ENCODE data around the gene PIP4K2B.

PIP4K2B gene

DNA sequence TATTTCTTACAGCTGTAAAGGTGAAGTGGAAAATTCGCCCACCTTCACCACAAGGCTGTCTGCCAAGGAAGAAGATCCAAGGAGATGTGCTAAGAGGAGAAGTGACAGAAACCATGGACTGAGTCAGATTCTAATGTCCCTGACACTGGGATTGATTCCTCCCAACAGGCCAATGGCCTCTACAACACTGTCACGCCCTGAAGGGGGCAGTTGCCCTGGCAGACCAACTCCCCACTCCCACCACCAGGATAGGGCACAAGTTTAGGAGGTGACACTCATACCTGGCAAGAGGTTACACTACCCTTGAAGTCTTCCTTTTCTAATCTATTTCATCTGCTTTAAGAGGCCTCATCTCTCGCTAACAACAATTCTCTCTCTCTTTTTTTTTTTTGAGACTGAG lies 16.1 kb downstream of the PIP4K2B start:
- no peak overlapping the region for H3K27ac ChIP-seq
- ChIA-PET POLR2A (ENCODE audit: low non-redundant PET) (no interaction called here), CTCF (interaction anchor here (0.7 kb wide), 1 partner anchor 12 kb away, joined by 3 read pairs; no protein-coding TSS in a partner anchor)
- TF ChIP-seq, protein P1, sequence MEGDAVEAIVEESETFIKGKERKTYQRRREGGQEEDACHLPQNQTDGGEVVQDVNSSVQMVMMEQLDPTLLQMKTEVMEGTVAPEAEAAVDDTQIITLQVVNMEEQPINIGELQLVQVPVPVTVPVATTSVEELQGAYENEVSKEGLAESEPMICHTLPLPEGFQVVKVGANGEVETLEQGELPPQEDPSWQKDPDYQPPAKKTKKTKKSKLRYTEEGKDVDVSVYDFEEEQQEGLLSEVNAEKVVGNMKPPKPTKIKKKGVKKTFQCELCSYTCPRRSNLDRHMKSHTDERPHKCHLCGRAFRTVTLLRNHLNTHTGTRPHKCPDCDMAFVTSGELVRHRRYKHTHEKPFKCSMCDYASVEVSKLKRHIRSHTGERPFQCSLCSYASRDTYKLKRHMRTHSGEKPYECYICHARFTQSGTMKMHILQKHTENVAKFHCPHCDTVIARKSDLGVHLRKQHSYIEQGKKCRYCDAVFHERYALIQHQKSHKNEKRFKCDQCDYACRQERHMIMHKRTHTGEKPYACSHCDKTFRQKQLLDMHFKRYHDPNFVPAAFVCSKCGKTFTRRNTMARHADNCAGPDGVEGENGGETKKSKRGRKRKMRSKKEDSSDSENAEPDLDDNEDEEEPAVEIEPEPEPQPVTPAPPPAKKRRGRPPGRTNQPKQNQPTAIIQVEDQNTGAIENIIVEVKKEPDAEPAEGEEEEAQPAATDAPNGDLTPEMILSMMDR (conservative IDR thresholded peaks at IDR 0.05; ENCODE audit: low read depth): no peak
- DNase-seq (ENCODE audit: low spot score): no peak

DNA sequence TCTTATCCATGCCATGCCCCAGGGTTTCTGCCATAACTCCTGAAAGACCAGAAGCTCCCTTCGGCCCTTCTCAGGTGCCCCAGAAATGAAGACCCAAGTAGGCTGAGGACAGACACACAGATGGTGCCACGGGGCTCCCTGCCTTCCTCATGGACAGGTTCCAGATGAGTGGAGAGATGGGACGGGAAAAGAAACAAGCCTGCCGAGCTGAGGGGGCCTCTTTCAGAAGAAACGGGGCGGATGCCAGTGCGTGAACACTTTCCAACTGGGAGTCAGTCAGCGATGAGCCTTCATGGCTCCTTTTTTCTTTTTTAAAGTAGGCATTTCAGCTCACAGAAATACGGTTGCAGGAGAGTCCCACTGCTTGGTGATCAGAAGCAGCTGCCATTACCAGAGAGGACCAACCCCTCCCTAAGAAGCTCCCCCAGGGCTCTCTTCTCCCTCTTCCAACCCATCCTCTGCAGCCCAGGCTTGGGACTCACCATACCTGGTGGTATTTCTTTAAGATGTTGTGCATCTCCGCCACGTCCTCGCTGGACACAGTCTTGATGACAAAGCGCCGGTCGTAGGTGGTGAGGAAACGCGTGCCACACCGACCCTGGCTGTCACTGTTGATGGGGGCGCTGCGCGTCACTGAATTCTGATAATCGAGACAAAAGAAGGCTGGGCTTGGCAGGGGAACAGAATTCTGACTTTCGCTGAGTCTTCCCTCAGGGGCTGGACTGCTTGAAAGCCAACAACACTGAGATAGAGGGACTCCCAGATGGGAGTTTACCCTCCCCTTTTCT lies 19.2 kb downstream of the PIP4K2B start:
- ChIA-PET POLR2A (ENCODE audit: low non-redundant PET) (no interaction called here), CTCF (interaction anchor here (0.6 to 0.7 kb wide), 2 partner anchors 23 to 89 kb away, joined by 4 read pairs; no protein-coding TSS in a partner anchor)
- no peak for DNase-seq (ENCODE audit: low spot score)
- H3K27ac ChIP-seq: no peak overlapping the region
- TF ChIP-seq, protein P1 (conservative IDR thresholded peaks at IDR 0.05; ENCODE audit: low read depth): no peak

DNA sequence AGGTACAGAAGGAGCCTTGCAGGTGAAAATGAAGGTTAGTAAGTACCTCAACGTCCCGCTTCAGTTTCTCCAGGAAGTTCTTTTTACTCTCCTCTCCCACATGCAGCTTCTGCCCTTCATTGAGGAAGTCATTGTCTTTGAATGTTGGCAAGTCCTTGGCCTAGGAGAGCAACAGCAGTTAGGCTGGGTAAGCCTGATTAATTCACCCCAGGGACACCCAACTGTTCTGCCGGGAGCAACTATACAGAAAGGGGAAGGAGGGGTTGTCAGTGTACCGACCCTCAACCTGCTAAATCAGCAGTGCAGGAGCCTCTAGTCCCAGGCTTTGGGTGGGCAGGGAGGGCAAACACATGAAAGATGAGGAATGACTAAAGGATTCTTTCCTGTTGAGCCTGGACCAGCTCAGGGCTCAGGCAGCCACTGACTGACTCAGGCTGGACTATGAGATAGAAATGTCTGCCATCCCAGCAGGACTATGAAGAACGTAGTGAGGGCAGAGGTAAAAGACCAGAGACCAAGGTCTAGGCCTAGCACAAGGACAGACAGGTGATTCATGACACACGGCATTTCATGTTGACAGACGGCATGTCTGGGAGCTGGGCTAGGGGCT lies 21.6 kb downstream of the PIP4K2B start:
- POLR2A ChIA-PET (ENCODE audit: low non-redundant PET): no interaction called here
- no peak overlapping the region for H3K27ac ChIP-seq
- CTCF ChIA-PET: interaction anchor here (0.6 kb wide), 1 partner anchor 101 kb away, joined by 3 read pairs; no protein-coding TSS in a partner anchor
- no peak for DNase-seq (ENCODE audit: low spot score)
- TF ChIP-seq, protein P1 (conservative IDR thresholded peaks at IDR 0.05; ENCODE audit: low read depth): no peak

DNA sequence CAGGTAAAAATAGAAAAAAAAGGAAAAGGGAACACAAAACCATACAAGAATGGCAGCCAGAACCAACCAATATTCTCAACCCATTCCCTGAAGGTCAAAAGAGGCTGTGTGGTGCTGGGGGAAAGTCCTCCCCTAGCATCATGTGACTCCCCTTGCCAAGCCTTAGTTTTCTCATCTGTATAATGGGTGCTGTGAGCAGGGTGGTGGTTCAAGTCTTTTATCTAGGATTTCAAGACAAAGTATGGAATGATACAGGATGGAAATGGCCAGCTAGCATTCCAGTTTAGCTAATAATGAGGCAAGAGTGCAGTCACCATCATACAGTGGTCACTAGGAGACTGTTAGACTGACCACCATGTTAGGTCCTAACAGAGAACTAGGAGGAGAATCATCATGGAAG lies 26.1 kb downstream of the PIP4K2B start:
- DNase-seq (ENCODE audit: low spot score): no peak
- TF ChIP-seq, protein P1 (conservative IDR thresholded peaks at IDR 0.05; ENCODE audit: low read depth): no peak
- ChIA-PET POLR2A (ENCODE audit: low non-redundant PET) (no interaction called here), CTCF (no interaction called here)
- no peak overlapping the region for H3K27ac ChIP-seq

GRCh38 chr17:38768417-38768816 lies 30.9 kb downstream of the PIP4K2B start:
- peak overlapping the region; percentile 38 for H3K27ac ChIP-seq
- no peak for DNase-seq (ENCODE audit: low spot score)
- ChIA-PET POLR2A (ENCODE audit: low non-redundant PET) (no interaction called here), CTCF (no interaction called here)
- TF ChIP-seq, protein P1 (conservative IDR thresholded peaks at IDR 0.05; ENCODE audit: low read depth): no peak

DNA sequence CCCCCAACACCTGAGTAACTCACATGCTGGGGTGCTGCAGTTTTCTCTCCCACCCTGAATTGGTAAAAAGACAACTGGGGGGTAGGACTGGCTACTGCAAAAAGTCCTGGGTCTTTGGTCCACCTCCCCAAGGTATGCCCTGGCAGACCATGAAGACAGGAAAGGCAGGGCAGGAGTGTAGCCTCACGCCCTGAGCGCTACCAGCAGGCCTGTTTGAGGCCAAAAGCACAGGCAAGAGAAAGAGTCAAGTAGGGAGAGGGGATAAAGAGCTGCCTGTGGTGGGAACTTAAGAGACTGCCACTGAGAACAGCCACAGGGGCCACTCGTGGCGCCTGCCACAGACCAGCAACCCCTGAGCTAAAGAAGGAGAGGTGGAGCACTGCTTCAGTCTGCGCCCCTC lies 33.0 kb downstream of the PIP4K2B start:
- H3K27ac ChIP-seq: peak overlapping the region; percentile 28
- DNase-seq (ENCODE audit: low spot score): no peak
- CTCF ChIA-PET: interaction anchor here (0.6 kb wide), 1 partner anchor 16 kb away, joined by 3 read pairs; no protein-coding TSS in a partner anchor
- POLR2A ChIA-PET (ENCODE audit: low non-redundant PET): no interaction called here
- TF ChIP-seq, protein P1 (conservative IDR thresholded peaks at IDR 0.05; ENCODE audit: low read depth): no peak
